Type B pancreatic cell (in vitro differentiated cells): ENCODE measurements around the gene CCNYL1. TPM values are rescaled to one million over a fixed set of nuclear protein-coding genes. Genes with fewer than 3 reads are reported as not detected.

Source experiments
- DNase-seq: peaks from one replicate; pipeline ENCODE4 v3.0.0; 2021; ENCODE audit warnings: mixed read lengths; ENCODE audit not compliant: unreplicated experiment; ENCODE audit errors: extremely low spot score
- H3K27ac Mint-ChIP-seq: 2 replicates; pipeline ENCODE4 v1.8.0; 2021; ENCODE audit warnings: mild to moderate bottlenecking, mixed read lengths
- H3K27me3 Mint-ChIP-seq: 2 replicates; pipeline ENCODE4 v1.8.0; 2021; ENCODE audit warnings: mixed read lengths
- H3K36me3 Mint-ChIP-seq: 2 replicates; pipeline ENCODE4 v1.8.0; 2021; ENCODE audit warnings: mixed read lengths
- H3K4me1 Mint-ChIP-seq: one replicate; pipeline ENCODE4 v1.8.0; 2021; ENCODE audit warnings: mixed read lengths; ENCODE audit not compliant: unreplicated experiment
- H3K4me3 Mint-ChIP-seq: 2 replicates; pipeline ENCODE4 v1.8.0; 2021; ENCODE audit warnings: mild to moderate bottlenecking, mixed read lengths
- H3K9me3 Mint-ChIP-seq: 2 replicates; pipeline ENCODE4 v1.8.0; 2021; ENCODE audit warnings: mixed read lengths
- CTCF ChIP-seq: fragments of 200-600 bp; sonication (generic); conservative IDR thresholded peaks from 2 replicates; pipeline ENCODE4 v1.5.0; 2021; ENCODE audit warnings: antibody characterized with exemption, mild to moderate bottlenecking
- total RNA-seq: library from RNA; stranded (reverse); gene quantifications from 2 replicates; pipeline ENCODE4 v1.2.1, GENCODE V29; 2021; ENCODE audit warnings: low replicate concordance

The CCNYL1 gene
- total RNA-seq, 1 donor from 2014 or later, result 20.8 TPM

- peaks cover 8% of the 10 kb centered on the region for H3K4me1 Mint-ChIP-seq
- H3K27me3 Mint-ChIP-seq, result no peaks in the 10 kb centered on the region
- no peak overlapping the region for H3K4me3 Mint-ChIP-seq
- peaks cover 14% of the 10 kb centered on the region for H3K36me3 Mint-ChIP-seq
- H3K27ac Mint-ChIP-seq, result no peak overlapping the region
- TF ChIP-seq CTCF, result no peak
- DNase-seq, result no peak
- H3K9me3 Mint-ChIP-seq, result no peaks in the 10 kb centered on the region
These were observed 12.7 kb downstream of the CCNYL1 start for GRCh38 chr2:207724113-207724512.

DNA sequence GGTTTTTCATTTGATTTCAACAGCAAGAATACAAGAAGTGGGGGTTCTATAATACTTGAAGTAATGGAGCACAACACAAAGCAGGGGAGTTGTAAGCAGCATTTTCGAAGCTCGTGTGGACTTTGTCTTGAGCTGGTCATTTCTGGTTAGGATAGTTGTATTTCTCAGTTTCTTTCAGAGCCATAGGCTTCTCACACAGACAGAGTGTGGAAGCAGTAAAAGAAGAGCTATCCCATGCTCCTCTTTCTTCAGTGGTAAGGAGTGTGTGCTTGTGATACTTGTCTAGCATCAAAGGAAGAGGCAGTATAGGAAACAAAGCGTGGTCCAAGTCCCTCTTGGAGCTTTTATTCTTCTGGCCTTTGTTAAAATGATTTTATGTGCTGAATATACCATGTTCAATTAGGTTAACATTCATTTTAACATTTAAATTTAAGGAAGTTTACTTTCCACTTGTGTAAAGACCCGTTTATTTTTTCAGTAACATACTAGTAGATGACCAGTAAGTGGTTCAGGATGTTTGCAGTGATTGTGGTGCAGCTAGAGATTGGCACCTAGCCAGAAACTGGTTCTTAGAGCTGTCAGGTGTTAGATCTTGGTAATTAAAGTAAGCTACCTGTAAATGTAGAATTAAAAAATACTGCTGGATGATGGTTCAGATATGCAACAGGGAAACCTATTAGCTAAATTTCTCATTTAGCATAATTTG lies 14.6 kb downstream of the CCNYL1 start:
- H3K4me3 Mint-ChIP-seq, result no peak overlapping the region

DNA sequence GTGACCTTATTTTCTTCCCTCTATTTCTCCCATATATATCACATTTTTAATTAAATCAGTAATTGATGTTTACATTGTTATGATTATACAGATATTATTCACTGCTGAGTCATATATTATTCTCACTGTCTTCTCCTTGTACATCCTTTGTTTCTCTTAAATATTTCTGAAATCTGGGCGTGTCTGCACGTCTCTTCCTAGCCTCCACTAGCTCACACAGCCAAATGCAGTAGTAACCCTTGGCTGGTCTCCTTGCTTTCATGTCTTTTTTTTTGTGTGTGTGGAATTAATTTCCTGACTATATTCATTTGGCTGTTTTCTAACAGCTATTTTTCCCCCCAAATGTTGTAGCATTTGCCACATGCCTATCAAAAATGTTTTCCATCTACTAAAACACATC lies 15.8 kb downstream of the CCNYL1 start:
- no peak overlapping the region for H3K4me3 Mint-ChIP-seq
- TF ChIP-seq CTCF, result no peak
- peaks cover 4% of the 10 kb centered on the region for H3K4me1 Mint-ChIP-seq
- H3K36me3 Mint-ChIP-seq, result peaks cover 22% of the 10 kb centered on the region
- peak overlapping the region; percentile 74 for H3K27ac Mint-ChIP-seq
- no peak for DNase-seq
- no peaks in the 10 kb centered on the region for H3K27me3 Mint-ChIP-seq
- H3K9me3 Mint-ChIP-seq, result no peaks in the 10 kb centered on the region

More for the DNA sequence above, 14.6 kb downstream of the CCNYL1 start:
- no peaks in the 10 kb centered on the region for H3K27me3 Mint-ChIP-seq
- no peaks in the 10 kb centered on the region for H3K9me3 Mint-ChIP-seq
- H3K4me1 Mint-ChIP-seq, result peaks cover 5% of the 10 kb centered on the region
- DNase-seq, result no peak
- H3K27ac Mint-ChIP-seq, result no peak overlapping the region
- peaks cover 22% of the 10 kb centered on the region for H3K36me3 Mint-ChIP-seq
- no peak for TF ChIP-seq CTCF

DNA sequence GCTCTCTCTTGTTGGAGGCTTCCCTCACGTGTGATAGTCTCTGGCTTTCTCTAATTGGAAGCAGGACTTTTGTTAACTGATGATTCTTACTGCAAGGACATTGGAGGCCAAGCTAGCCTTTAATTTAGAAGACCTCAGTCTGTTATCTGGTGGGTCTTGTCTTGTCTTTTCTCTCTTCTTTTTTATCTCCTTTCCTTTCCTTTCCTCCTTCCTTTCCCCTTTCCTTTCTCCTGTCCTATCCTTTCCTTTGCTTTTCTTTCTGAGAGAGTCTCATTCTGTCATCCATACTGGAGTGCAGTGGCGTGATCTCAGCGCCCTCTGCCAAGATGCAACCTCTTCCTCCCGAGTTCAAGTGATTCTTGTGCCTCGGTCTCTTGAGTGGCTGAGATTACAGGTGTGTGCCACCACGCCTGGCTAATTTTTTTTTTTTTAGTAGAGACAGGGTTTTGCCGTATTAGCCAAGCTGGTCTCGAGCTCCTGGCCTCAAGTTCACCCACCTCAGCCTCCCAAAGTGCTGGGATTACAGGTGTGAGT lies 18.1 kb downstream of the CCNYL1 start:
- Mint-ChIP-seq H3K4me1 (peaks cover 4% of the 10 kb centered on the region), H3K27me3 (no peaks in the 10 kb centered on the region), H3K36me3 (peaks cover 26% of the 10 kb centered on the region), H3K9me3 (no peaks in the 10 kb centered on the region), H3K27ac (no peak overlapping the region), H3K4me3 (no peak overlapping the region)
- DNase-seq, result no peak
- TF ChIP-seq CTCF, result no peak

DNA sequence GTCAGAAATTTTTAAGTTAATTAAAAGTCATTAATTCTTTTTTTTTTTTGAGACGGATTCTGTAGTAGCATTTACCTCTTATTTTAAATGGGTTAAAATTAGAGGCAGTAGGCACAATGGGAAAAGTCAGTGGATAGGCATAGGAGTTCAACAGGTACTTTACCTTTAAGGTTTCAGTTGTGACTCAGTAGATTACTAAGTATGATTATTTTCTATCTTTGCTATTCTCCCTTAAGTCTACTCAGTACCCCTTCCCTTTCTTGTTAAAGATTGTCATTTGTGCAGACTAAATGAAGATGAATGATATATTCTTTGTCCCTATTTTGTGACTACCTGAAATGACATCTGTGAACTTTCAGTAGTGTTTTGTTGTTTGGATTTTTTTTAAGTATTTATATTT lies 19.7 kb downstream of the CCNYL1 start:
- no peak for DNase-seq
- Mint-ChIP-seq H3K9me3 (no peaks in the 10 kb centered on the region), H3K36me3 (peaks cover 23% of the 10 kb centered on the region), H3K4me3 (no peak overlapping the region), H3K27me3 (no peaks in the 10 kb centered on the region), H3K4me1 (peaks cover 4% of the 10 kb centered on the region), H3K27ac (no peak overlapping the region)
- no peak for TF ChIP-seq CTCF
